GM23338 (cell line): ENCODE measurements around the gene RPS26. TPM values are rescaled to one million over a fixed set of nuclear protein-coding genes. Genes with fewer than 3 reads are reported as not detected.

Experiments
- ATAC-seq: fragments of 200-7000 bp; cut with Tn5 transposase; 3 replicates; pipeline ENCODE4 v1.9.1; 2020
- DNase-seq: peaks from one replicate; pipeline ENCODE4 v3.0.0-alpha.2; 2015; ENCODE audit warnings: low spot score
- H2AFZ ChIP-seq: fragments of 200-600 bp; sonication (generic); 2 replicates; pipeline ENCODE4 v1.8.0; 2016; ENCODE audit warnings: antibody characterized with exemption, mild to moderate bottlenecking, moderate library complexity
- H3F3A ChIP-seq: fragments of 200-600 bp; sonication (generic); replicated peaks from 2 replicates; pipeline ENCODE4 v1.8.0; 2017; ENCODE audit warnings: antibody characterized with exemption, mixed run types, low read depth
- H3K27ac ChIP-seq: fragments of 200-600 bp; sonication (generic); 2 replicates; pipeline ENCODE4 v1.6.1; 2016; ENCODE audit warnings: low read depth
- H3K27me3 ChIP-seq: fragments of 200-600 bp; sonication (generic); 2 replicates; pipeline ENCODE4 v1.8.0; 2016; ENCODE audit warnings: mild to moderate bottlenecking, mixed run types, moderate library complexity; ENCODE audit not compliant: insufficient read depth
- H3K36me3 ChIP-seq: fragments of 200-600 bp; sonication (generic); 2 replicates; pipeline ENCODE4 v1.8.0; 2016; ENCODE audit warnings: mild to moderate bottlenecking; ENCODE audit not compliant: insufficient read depth
- H3K4me1 ChIP-seq: fragments of 200-600 bp; sonication (generic); 2 replicates; pipeline ENCODE4 v1.8.0; 2016; ENCODE audit warnings: mild to moderate bottlenecking, moderate library complexity; ENCODE audit not compliant: insufficient read depth
- H3K4me2 ChIP-seq: fragments of 200-600 bp; sonication (generic); 2 replicates; pipeline ENCODE4 v1.7.1; 2017; ENCODE audit warnings: mixed run types
- H3K4me3 ChIP-seq: fragments of 200-600 bp; sonication (generic); 2 replicates; pipeline ENCODE4 v1.6.1; 2016; ENCODE audit warnings: mixed run types
- H3K79me2 ChIP-seq: fragments of 200-600 bp; sonication (generic); replicated peaks from 2 replicates; pipeline ENCODE4 v1.8.0; 2017; ENCODE audit warnings: mild to moderate bottlenecking; ENCODE audit not compliant: insufficient read depth
- H3K9me2 ChIP-seq: fragments of 200-600 bp; sonication (generic); 2 replicates; pipeline ENCODE4 v1.8.0; 2017; ENCODE audit not compliant: insufficient read depth
- H4K20me1 ChIP-seq: fragments of 200-600 bp; sonication (generic); replicated peaks from 2 replicates; pipeline ENCODE4 v1.8.0; 2017; ENCODE audit warnings: mild to moderate bottlenecking; ENCODE audit not compliant: insufficient read depth
- H3K27ac Mint-ChIP-seq: 2 replicates; pipeline ENCODE4 v1.8.0; 2020; ENCODE audit warnings: inconsistent platforms, mild to moderate bottlenecking, moderate library complexity, mixed read lengths
- H3K27me3 Mint-ChIP-seq: 3 replicates; pipeline ENCODE4 v1.8.0; 2022; ENCODE audit warnings: low read depth, mild to moderate bottlenecking, moderate library complexity, mixed read lengths, inconsistent platforms; ENCODE audit not compliant: insufficient read depth, poor library complexity
- H3K36me3 Mint-ChIP-seq: 3 replicates; pipeline ENCODE4 v1.8.0; 2021; ENCODE audit warnings: low read depth, mild to moderate bottlenecking, inconsistent platforms, moderate library complexity, mixed read lengths
- H3K4me1 Mint-ChIP-seq: 3 replicates; pipeline ENCODE4 v1.8.0; 2020; ENCODE audit warnings: mild to moderate bottlenecking, inconsistent platforms, mixed read lengths
- H3K4me3 Mint-ChIP-seq: 3 replicates; pipeline ENCODE4 v1.8.0; 2021; ENCODE audit warnings: moderate library complexity, mild to moderate bottlenecking, inconsistent platforms, mixed read lengths
- H3K9me3 Mint-ChIP-seq: 3 replicates; pipeline ENCODE4 v1.8.0; 2020; ENCODE audit warnings: moderate library complexity, mild to moderate bottlenecking, inconsistent platforms, mixed read lengths
- CREB1 ChIP-seq: fragments of 250-450 bp; sonication (Bioruptor Pico); IDR thresholded peaks from 2 replicates; pipeline ENCODE4 v1.5.0; 2020; ENCODE audit warnings: low read depth, mild to moderate bottlenecking, moderate library complexity
- EZH2 ChIP-seq: fragments of 200-600 bp; sonication (generic); IDR thresholded peaks from one replicate; pipeline ENCODE4 v1.8.0; 2017; ENCODE audit warnings: antibody characterized with exemption, mild to moderate bottlenecking, low read depth; ENCODE audit not compliant: unreplicated experiment
- EZH2phosphoT487 ChIP-seq: fragments of 200-600 bp; sonication (generic); IDR thresholded peaks from one replicate; pipeline ENCODE4 v1.8.1; 2018; ENCODE audit warnings: antibody characterized with exemption; ENCODE audit not compliant: unreplicated experiment
- NANOG ChIP-seq: IDR thresholded peaks from 2 replicates; pipeline ENCODE4 v1.6.1; 2016; ENCODE audit warnings: antibody characterized with exemption, borderline replicate concordance
- REST ChIP-seq: IDR thresholded peaks from one replicate; pipeline ENCODE4 v1.6.1; 2018; ENCODE audit warnings: antibody characterized with exemption; ENCODE audit not compliant: unreplicated experiment
- STAT1 ChIP-seq: IDR thresholded peaks from one replicate; pipeline ENCODE4 v1.6.1; 2016; ENCODE audit warnings: antibody characterized with exemption; ENCODE audit not compliant: unreplicated experiment
- ZNF114 ChIP-seq: fragments of 250-450 bp; sonication (Bioruptor Pico); IDR thresholded peaks from 2 replicates; pipeline ENCODE4 v1.5.0; 2020; ENCODE audit warnings: mild to moderate bottlenecking, moderate library complexity
- ZNF331 ChIP-seq: fragments of 250-450 bp; sonication (Bioruptor Pico); IDR thresholded peaks from 2 replicates; pipeline ENCODE4 v1.5.0; 2020; ENCODE audit warnings: low read depth, mild to moderate bottlenecking, moderate library complexity
- ZNF462 ChIP-seq: fragments of 250-450 bp; sonication (Bioruptor Pico); IDR thresholded peaks from 2 replicates; pipeline ENCODE4 v1.5.0; 2020; ENCODE audit warnings: mild to moderate bottlenecking, moderate library complexity
- polyA plus RNA-seq: library from polyadenylated mRNA; unstranded; fragments of >200 nt; fragmentation: Nextera tagmentation; extraction: Ambion mirVana; gene quantifications from 2 replicates; pipeline ENCODE4 v1.2.1, GENCODE V29; 2016
- total RNA-seq: library from RNA; depleted of rRNA; stranded (reverse); fragments of >200 nt; shearing (Covaris generic); gene quantifications from 2 replicates; pipeline ENCODE4 v1.2.3, GENCODE V29; 2014
- TF ChIP-seq, protein P1 (sequence below): IDR thresholded peaks from 2 replicates; pipeline ENCODE4 v1.6.1; 2016; ENCODE audit warnings: antibody characterized with exemption

The RPS26 gene
- total and polyA plus RNA-seq, 2 experiments from 2014 or later, result 655 to 772 TPM

GRCh38 chr12:56021889-56022497 is 19.7 kb upstream of the RPS26 start:
- Histone ChIP-seq H3K27me3 (no peaks in the 10 kb centered on the region), H4K20me1 (no peaks in the 10 kb centered on the region), H3K36me3 (peaks cover 9% of the 10 kb centered on the region), H3K9me2 (no peaks in the 10 kb centered on the region), H2AFZ (peak overlapping the region; percentile 52), H3K27ac (no peak overlapping the region), H3F3A (peaks cover 21% of the 10 kb centered on the region; the same call in 1 of the 2 replicates), H3K4me3 (peak overlapping the region; percentile 61), H3K4me2 (peak overlapping the region; percentile 91), H3K4me1 (peaks cover 22% of the 10 kb centered on the region), H3K79me2 (peaks cover 5% of the 10 kb centered on the region)
- ATAC-seq (0 out of 3 replicates have a peak, but pooled peaks have one; percentile 2), DNase-seq (no peak)
- no peaks in the 10 kb centered on the region; the same call in 2 of the 3 replicates for H3K9me3 Mint-ChIP-seq
- TF ChIP-seq, protein P1, sequence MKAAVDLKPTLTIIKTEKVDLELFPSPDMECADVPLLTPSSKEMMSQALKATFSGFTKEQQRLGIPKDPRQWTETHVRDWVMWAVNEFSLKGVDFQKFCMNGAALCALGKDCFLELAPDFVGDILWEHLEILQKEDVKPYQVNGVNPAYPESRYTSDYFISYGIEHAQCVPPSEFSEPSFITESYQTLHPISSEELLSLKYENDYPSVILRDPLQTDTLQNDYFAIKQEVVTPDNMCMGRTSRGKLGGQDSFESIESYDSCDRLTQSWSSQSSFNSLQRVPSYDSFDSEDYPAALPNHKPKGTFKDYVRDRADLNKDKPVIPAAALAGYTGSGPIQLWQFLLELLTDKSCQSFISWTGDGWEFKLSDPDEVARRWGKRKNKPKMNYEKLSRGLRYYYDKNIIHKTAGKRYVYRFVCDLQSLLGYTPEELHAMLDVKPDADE, result no peak
- TF ChIP-seq CREB1 (CRISPR knock-in tag) (no peak), REST (no peak), EZH2phosphoT487 (no peak), EZH2 (no peak), ZNF331 (no peak), ZNF114 (CRISPR knock-in tag) (no peak), ZNF462 (CRISPR knock-in tag) (no peak), NANOG (no peak), STAT1 (no peak)
- peak overlapping the region; percentile 83 for H3K4me3 Mint-ChIP-seq
- H3K27me3 Mint-ChIP-seq, result peaks cover 19% of the 10 kb centered on the region
- peak overlapping the region; percentile 91; the same call in 1 of the 2 replicates for H3K27ac Mint-ChIP-seq
- H3K4me1 Mint-ChIP-seq, result peaks cover 28% of the 10 kb centered on the region
- H3K36me3 Mint-ChIP-seq, result peaks cover 24% of the 10 kb centered on the region
